NCI-H460 (cell line): ENCODE measurements around the gene NEDD1. TPM values are rescaled to one million over a fixed set of nuclear protein-coding genes. Genes with fewer than 3 reads are reported as not detected.

Experiments used
- DNase-seq: peaks from one replicate; pipeline ENCODE4 v3.0.0-alpha.2; 2016; ENCODE audit warnings: low read depth; ENCODE audit errors: extremely low read depth
- small RNA-seq, 2 experiments: library from RNA; depleted of rRNA; stranded (forward); fragments of <200 nt; gene quantifications; one replicate each; pipeline ENCODE3, GENCODE V24; 2014
- total RNA-seq: library from RNA; depleted of rRNA; stranded (reverse); fragments of >200 nt; shearing (Covaris generic); gene quantifications from 2 replicates; pipeline ENCODE4 v1.2.3, GENCODE V29; 2014

Gene NEDD1
- total RNA-seq, 1 experiment from 2014 or later = 142 TPM

DNA sequence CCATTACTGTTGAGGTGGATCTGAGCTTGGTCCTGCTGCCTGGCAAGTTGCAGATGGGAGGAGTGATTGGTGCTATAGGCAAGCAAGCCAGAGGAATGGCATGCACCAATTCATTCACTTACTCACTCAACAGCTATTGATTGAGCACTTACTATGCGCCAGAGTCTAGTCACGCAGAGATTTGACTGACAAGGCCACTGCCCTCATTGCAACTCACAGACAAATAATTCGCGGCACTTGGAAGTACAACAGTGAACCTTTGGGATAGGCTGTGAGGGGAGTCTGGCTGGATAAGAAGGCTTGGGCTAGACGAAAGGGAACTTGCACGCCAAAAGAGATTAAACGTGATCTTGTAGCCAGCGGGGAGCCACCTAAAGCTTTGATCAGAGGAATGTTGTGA lies 96.2 kb downstream of the NEDD1 start:
- no peak for DNase-seq

Small RNA genes lying within 50 kb of the gene (small RNA-seq; reads per million reads assigned to genes)
- 0 reads per million in 2 experiments for gene RF00019
